Measurements from ENCODE around the gene LTBP4.

DNA sequence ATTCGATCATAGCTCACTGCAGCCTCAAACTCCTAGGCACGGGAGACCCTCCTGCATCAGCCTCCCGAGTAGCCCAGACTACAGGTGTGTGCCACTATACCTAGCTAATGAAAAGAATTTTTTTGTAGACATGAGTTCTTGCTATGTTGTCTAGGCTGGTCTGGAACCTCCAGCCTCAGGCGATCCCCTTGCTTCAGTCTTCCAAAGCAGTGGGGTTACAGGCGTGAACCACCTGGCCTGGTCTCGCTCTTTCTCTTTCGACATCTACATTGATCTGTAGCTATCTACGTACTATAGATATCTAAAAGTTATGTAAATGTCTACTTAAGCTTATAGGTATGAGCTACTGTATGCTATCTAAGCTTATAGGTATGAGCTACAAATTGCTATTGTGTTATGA, 56.9 kb downstream of the LTBP4 start:
- TF ChIP-seq, protein P1, sequence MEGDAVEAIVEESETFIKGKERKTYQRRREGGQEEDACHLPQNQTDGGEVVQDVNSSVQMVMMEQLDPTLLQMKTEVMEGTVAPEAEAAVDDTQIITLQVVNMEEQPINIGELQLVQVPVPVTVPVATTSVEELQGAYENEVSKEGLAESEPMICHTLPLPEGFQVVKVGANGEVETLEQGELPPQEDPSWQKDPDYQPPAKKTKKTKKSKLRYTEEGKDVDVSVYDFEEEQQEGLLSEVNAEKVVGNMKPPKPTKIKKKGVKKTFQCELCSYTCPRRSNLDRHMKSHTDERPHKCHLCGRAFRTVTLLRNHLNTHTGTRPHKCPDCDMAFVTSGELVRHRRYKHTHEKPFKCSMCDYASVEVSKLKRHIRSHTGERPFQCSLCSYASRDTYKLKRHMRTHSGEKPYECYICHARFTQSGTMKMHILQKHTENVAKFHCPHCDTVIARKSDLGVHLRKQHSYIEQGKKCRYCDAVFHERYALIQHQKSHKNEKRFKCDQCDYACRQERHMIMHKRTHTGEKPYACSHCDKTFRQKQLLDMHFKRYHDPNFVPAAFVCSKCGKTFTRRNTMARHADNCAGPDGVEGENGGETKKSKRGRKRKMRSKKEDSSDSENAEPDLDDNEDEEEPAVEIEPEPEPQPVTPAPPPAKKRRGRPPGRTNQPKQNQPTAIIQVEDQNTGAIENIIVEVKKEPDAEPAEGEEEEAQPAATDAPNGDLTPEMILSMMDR (IDR thresholded peaks at IDR 0.05), result no peak
- TF ChIP-seq POLR2A (IDR thresholded peaks at IDR 0.05), result no peak
